HG02981 (cell line): ENCODE measurements around the gene SIVA1.
A peak's percentile ranks its signal among the peaks of the same experiment; 100 is the strongest.

Experiments
- ATAC-seq: cut with Tn5 transposase; IDR thresholded peaks from one replicate; pipeline ENCODE4 v1.9.1; 2021; ENCODE audit warnings: mild to moderate bottlenecking, moderate library complexity; ENCODE audit not compliant: unreplicated experiment

The SIVA1 gene, protein sequence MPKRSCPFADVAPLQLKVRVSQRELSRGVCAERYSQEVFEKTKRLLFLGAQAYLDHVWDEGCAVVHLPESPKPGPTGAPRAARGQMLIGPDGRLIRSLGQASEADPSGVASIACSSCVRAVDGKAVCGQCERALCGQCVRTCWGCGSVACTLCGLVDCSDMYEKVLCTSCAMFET

DNA sequence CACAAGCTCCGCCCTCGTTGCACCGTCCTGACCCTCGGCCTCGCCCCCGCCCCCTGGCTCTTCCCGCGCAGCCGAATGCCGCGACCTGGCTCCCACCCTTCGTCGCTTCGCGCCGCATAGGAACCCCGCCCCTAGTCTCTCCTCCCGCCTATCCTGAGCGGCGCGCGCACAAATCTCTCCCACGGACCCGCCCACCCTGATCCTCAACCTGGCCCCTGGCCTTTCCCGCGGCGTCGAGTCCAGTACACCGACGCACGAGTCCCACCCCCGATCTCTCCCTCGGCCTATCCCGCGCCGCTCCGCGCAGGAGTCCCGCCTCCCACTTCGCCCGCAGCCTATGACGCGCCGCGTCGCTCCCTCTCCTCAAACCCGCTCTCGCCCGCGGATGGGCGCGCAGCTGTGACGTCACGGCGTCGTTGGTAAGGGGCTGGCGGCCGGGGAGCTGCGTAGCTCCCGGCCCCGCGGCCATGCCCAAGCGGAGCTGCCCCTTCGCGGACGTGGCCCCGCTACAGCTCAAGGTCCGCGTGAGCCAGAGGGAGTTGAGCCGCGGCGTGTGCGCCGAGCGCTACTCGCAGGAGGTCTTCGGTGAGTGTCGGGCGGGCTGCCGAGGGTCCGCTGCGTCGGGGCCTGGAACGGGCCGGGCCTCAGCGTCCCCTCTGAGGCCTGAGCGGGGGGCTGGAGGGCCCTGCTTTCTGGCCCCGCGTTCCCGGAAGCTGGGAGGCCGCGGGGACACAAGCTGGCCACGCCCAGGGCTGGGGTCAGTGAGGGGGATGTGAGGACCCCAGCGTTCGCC is at the start of gene SIVA1:
Gene SIVA1 (plus strand): TSS at position 413 of the 793 bp plus-strand sequence. CDS start 55 bp downstream, at position 468.
- peak; percentile 86 for ATAC-seq

DNA sequence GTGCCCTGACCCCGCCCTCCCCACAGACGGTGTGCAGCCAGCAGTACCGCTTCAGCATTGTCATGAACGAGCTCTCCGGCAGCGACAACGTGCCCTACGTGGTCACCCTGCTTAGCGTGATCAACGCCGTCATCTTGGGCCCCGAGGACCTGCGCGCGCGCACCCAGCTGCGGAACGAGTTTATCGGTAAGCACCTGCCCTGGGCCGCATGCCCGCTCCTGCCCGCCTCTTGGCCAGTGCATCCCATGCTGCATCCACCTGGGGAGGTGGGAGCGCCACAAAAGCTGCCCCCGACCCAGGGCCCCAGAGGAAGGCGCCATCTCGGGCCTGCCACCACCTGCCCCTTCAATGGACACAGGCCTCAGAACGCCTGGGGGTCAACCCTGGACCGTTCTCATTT is 49.7 kb upstream of the SIVA1 start:
- ATAC-seq: no peak

- no peak for ATAC-seq
Observed at GRCh38 chr14:104704252-104704651, 48.7 kb upstream of the SIVA1 start.

DNA sequence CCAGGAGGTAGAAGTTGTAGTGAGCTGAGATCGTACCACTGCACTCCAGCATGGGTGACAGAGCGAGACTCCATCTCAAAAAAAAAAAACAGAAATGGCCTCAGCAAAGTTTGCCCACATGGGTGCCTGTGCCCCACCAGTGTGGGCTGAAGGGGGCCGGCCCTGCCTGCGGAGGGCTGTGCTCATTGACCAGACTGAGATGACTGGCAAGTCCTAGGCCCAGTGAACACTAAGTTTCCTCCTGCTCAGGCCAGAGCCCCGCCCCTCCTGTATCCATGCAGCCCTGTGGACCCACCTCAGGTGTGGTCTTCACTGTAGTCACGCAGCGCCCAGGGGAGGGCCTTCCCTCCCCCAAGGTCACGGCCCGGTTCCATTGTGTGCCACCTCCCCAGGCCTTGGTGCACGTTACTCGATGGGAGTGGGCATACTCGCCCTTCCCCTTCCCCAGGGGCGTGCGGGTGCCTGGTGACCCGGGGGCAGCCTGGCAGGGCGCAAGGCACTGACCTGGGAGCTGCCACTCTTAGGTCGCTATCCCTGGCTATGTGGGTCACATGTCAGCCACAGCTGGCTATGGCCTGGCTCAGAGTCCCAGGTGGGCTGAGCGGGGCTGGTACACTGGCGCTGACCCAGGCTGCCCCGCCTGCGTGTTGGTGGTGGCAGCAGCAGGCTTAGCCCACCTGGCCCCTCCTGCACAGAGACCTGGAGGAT is 47.5 kb upstream of the SIVA1 start:
- no peak for ATAC-seq

- no peak for ATAC-seq
Observed at GRCh38 chr14:104706733-104707607, 46.0 kb upstream of the SIVA1 start.

- no peak for ATAC-seq
Observed at GRCh38 chr14:104707608-104708595, 45.0 kb upstream of the SIVA1 start.

- ATAC-seq: no peak
Observed at GRCh38 chr14:104708606-104709268, 44.2 kb upstream of the SIVA1 start.

DNA sequence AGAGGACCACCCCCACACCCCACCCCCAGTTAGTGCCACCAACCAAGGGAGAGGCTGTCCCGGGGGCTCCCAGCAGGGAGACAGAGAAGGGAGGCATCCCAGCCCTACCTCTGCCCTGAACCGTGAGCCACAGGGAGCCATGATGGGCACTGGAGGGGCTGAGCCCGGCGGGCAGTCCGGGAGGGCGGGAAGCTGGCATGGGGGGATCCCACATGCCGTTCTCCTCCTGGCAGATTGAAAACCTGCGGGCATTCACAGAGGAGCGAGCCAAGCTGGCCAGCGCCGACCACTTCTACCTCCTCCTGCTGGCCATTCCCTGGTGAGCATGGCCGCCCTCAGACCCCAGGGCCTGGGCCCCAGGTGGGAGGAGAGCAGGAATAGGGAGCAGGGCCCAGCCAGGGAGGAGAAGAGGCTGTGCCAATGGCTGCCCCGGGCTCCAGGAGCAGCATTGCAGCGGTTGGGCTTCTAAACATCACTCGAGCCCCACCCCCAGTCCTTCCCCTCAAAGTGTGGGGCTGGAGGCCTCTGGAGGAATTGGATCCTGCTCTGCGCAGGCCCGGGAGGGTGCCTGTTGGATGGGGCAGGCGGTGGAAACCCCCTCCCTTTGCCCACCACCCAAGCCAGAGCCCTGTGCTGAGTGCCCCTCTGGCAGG is 43.4 kb upstream of the SIVA1 start:
- no peak for ATAC-seq

DNA sequence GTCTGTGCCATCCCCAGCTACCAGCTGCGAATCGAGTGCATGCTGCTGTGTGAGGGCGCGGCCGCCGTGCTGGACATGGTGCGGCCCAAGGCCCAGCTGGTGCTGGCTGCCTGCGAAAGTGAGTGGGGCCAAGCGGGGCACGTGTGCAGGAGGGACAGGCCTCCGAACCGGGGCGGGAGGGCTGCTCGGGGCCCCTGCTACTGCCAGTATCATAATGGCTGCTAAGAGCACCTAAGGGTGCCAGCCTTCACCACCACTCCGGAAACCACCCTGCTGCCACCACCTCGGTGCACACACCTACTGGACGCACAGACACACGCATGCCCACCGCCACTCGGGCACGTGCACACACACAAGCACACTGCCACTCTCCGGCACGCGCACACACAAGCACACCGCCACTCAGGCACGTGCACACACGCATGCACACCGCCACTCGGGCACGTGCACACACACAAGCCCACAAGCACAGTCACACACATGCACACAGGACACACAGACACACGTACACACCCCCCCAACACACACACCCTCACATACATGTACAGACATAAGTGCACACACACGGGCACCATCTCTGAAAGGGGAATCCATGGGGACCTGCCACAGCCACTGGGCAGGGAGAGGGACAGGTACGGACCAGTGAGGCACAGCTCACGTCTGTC is 42.7 kb upstream of the SIVA1 start:
- no peak for ATAC-seq

GRCh38 chr14:104712881-104713734 is 39.8 kb upstream of the SIVA1 start:
- ATAC-seq: no peak

GRCh38 chr14:104714066-104714465 is 38.9 kb upstream of the SIVA1 start:
- ATAC-seq: no peak

- no peak for ATAC-seq
Observed at GRCh38 chr14:104714681-104715080, 38.3 kb upstream of the SIVA1 start.

GRCh38 chr14:104715416-104715815 is 37.5 kb upstream of the SIVA1 start:
- no peak for ATAC-seq

GRCh38 chr14:104715871-104716270 is 37.1 kb upstream of the SIVA1 start:
- no peak for ATAC-seq

- ATAC-seq: no peak
Observed at GRCh38 chr14:104717137-104717536, 35.8 kb upstream of the SIVA1 start.

- no peak for ATAC-seq
Observed at GRCh38 chr14:104717646-104718045, 35.3 kb upstream of the SIVA1 start.

- no peak for ATAC-seq
Observed at GRCh38 chr14:104718147-104718546, 34.8 kb upstream of the SIVA1 start.
